HG02840 (cell line): ENCODE measurements around the gene SMPD4.
A peak's percentile ranks its signal among the peaks of the same experiment; 100 is the strongest.
"Not testable (repeated sequence)": the region's sequence is repeated elsewhere in the genome, so short reads cannot be mapped to it uniquely, and the experiment has no call there.

ENCODE experiments used
- ATAC-seq: cut with Tn5 transposase; IDR thresholded peaks from one replicate; pipeline ENCODE4 v1.9.1; 2021; ENCODE audit warnings: mild to moderate bottlenecking, moderate library complexity, moderate number of reproducible peaks; ENCODE audit not compliant: unreplicated experiment, low FRiP score

Gene SMPD4

GRCh38 chr2:130160131-130160530 is 21.3 kb downstream of the SMPD4 start:
- ATAC-seq: no peak

- not testable (repeated sequence) for ATAC-seq
Measured at GRCh38 chr2:130159376-130159775, 22.0 kb downstream of the SMPD4 start.

- no peak for ATAC-seq
Measured at GRCh38 chr2:130158631-130159030, 22.8 kb downstream of the SMPD4 start.

- peak; percentile 83 for ATAC-seq
Measured at GRCh38 chr2:130157825-130158514, 23.4 kb downstream of the SMPD4 start.

- not testable (repeated sequence) for ATAC-seq
Measured at GRCh38 chr2:130157354-130157753, 24.0 kb downstream of the SMPD4 start.

GRCh38 chr2:130156624-130157004 is 24.8 kb downstream of the SMPD4 start:
- ATAC-seq: no peak

GRCh38 chr2:130155956-130156623 is 25.3 kb downstream of the SMPD4 start:
- not testable (repeated sequence) for ATAC-seq

GRCh38 chr2:130154773-130155765 is 26.3 kb downstream of the SMPD4 start:
- no peak for ATAC-seq

GRCh38 chr2:130154423-130154770 is 27.0 kb downstream of the SMPD4 start:
- not testable (repeated sequence) for ATAC-seq

GRCh38 chr2:130153721-130154422 is 27.5 kb downstream of the SMPD4 start:
- ATAC-seq: not testable (repeated sequence)

- ATAC-seq: no peak
Measured at GRCh38 chr2:130152816-130153595, 28.4 kb downstream of the SMPD4 start.

GRCh38 chr2:130152136-130152815 is 29.1 kb downstream of the SMPD4 start:
- not testable (repeated sequence) for ATAC-seq

GRCh38 chr2:130151145-130151512 is 30.3 kb downstream of the SMPD4 start:
- not testable (repeated sequence) for ATAC-seq

GRCh38 chr2:130150181-130151144 is 30.9 kb downstream of the SMPD4 start:
- ATAC-seq: no peak

GRCh38 chr2:130148515-130148914 is 32.9 kb downstream of the SMPD4 start:
- not testable (repeated sequence) for ATAC-seq

- ATAC-seq: peak; percentile 85
Measured at GRCh38 chr2:130145006-130145414, 36.4 kb downstream of the SMPD4 start, which contains the start of gene CCDC74B. Gene CCDC74B, minus strand, starts transcription at chr2:130145112. Its CDS starts 116 bp downstream, at chr2:130144996.

GRCh38 chr2:130143266-130144039 is 37.9 kb downstream of the SMPD4 start:
- not testable (repeated sequence) for ATAC-seq
